ENCODE measurements around the gene CDH12.
"Not testable (repeated sequence)": the region's sequence is repeated elsewhere in the genome, so short reads cannot be mapped to it uniquely, and the experiment has no call there.

The CDH12 gene

GRCh38 chr5:22108545-22108944 is 744.6 kb downstream of the CDH12 start:
- no peak for DNase-seq

- DNase-seq = no peak
Observed at GRCh38 chr5:22102823-22103359, 750.3 kb downstream of the CDH12 start.

- DNase-seq = no peak
Observed at GRCh38 chr5:22088517-22088916, 764.6 kb downstream of the CDH12 start.

GRCh38 chr5:22079566-22079965 is 773.6 kb downstream of the CDH12 start:
- DNase-seq = no peak

- no peak for DNase-seq
Observed at GRCh38 chr5:22079002-22079401, 774.1 kb downstream of the CDH12 start.

DNA sequence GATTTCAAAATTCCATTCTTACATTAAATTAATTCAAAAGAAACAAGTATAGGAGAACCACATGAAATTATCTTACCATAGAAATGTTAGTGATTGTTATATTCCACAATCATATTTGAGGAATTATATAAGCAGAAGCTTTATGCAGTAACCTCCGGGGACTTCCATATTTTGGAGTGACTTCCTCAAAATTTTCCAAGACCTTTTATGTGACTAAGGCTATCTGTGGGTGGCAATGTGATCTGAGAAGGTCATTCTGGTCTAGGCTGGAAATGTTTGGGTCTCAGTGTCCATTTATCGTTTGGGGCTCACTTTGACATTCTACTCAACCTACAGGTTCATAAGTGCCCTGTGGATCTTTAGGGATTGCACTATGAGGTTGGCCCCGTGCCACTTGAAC is 776.6 kb downstream of the CDH12 start:
- DNase-seq = no peak

- DNase-seq = no peak
Observed at GRCh38 chr5:22070186-22070728, 782.9 kb downstream of the CDH12 start.

DNA sequence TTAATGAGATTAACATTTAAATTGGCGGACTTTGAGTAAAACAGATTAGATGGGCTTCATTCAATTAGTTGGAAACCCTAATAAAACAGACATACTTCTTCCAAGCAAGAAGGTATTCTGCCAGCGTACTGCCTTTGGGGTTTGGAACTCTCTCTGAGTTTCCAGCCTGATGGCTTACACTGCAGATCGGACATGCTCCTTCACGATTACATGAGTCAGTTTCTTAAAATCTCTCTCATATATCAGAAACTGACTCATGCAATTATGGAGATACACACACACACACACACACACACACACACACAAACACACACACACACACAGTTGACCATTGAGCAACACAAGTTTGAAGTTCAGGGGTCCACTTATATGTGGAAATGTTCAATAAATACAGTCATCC is 789.4 kb downstream of the CDH12 start:
- no peak for DNase-seq

DNA sequence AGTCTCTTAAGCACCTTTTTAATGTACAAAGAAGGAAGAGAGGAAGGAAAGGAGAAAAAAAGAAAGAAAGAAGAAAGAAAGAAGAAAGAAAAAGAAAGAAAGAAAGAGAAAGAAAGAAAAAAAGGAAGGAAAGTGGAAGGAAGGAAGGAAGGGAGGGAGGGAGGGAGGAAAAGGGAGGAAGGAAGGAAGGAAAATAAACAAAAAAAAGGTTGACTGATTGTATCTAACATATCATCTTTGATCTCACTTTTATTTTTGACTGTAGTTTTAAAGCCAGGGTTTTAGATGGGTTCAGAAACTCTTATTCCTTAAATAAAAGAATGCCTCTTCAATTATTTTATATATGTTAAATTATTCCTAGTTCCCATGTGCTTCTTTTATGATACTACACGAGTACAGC is 794.5 kb downstream of the CDH12 start:
- no peak for DNase-seq

DNA sequence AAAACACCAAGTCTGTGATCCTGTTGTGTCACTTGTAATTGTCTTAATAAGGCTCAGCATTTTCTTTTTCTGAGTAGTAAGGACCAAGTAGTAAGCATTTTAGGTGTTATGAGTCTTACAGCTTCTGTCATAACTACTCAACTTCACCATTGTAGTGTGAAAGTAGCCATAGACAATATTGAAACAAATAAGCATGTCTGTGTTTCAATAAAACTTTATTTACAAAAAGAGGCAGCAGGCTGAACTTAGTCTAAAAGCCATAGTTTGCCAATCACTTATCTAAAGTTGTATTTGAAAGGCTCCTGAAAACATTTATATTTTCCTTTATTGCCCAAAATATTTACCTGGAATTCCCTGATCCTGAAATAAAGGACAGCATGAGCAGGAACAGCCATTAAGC is 796.1 kb downstream of the CDH12 start:
- DNase-seq = no peak

DNA sequence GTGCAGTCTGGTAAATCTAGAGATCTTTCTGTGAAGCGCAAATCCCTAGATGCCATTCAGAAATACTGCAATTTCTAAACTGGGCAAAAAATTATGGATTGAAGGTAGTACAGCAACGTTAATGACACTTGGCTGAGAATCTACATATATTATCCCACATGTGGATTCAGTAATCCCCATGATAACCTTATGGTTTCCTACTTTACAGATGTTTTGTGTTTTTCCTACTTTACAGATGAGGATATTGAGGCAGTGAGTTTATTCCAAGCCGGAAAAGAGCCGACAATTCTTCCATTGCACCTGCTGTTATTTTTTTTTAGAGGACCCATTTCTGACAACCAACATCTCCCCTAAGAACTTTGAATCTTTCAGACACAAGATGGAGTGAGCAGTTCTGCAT is 796.5 kb downstream of the CDH12 start:
- DNase-seq = no peak

- no peak for DNase-seq
Observed at GRCh38 chr5:22053195-22053594, 799.9 kb downstream of the CDH12 start.

DNA sequence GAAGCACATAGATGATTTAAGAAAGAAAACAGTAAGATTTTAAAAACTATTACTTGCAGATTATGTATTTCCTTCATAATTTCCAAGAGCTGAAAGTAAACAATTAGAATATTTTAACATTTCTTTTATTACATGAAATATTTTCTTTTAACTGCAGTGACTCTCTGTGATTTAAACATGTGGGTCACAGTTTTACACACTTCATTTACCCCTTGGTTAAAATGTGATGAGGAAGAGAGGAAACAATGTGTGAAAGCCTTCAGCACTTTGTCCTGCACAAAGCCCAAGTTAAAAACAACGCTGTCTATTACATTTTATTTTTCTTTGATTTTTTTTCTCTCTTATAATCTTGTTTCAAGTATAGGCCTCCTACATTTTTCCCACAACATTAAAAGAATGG is 801.3 kb downstream of the CDH12 start:
- no peak for DNase-seq

DNA sequence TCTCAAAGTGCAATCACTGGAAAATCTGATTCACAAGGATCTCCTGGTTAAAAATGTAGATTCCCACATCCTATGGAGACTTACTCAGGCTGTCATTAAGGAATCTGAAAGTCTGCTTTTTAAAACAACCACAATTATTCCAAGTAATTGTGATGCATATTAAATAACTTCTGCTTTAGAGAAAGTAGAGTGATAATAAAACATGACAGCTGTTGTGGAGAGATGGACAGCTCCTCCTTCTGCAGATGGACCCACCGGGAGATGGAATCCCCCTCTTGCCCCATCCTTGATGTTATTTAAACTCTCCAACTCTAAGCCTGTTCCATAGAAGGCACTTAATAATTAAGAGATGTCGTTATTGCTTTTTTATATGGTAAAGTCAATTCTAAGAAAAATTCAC is 802.2 kb downstream of the CDH12 start:
- no peak for DNase-seq

GRCh38 chr5:22044229-22044628 is 808.9 kb downstream of the CDH12 start:
- DNase-seq = no peak

DNA sequence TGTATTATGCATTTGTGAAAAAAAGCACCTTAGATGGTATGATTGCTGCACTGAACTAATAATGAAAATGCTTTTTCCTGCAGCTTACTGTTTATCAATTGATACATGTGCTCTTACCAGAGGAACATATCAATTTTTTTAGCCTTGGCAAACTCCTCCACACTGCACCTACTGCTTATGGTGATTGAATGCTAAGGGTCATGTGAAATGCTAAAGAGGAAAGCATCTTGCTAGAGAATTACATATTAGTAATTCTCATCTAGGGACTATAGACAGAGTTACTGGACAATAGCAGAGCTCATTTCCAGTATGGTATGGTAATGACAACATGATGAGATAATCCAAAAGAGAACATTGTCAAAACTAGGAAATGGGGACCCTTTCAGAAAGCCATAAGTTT is 817.1 kb downstream of the CDH12 start:
- DNase-seq = no peak

DNA sequence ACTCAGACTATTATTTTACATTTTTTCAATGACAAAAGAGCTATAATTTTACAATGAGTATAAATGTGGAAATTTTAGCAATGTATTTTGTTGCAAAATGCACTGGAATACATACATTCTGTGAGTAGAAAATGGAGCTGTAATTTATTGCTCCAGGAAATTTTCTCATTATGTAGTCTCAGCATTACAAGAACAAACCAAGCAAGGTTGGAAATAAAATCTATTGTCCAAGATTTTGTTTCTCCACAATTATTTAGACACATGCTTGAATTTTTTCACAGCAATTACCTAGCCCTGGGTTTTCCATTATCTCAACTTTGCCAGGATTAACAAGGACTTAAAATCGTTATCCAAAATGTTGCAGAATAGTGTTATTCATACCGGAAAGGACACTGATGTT is 820.1 kb downstream of the CDH12 start:
- DNase-seq = no peak

GRCh38 chr5:22023784-22024183 is 829.4 kb downstream of the CDH12 start:
- no peak for DNase-seq

GRCh38 chr5:22012893-22013292 is 840.3 kb downstream of the CDH12 start:
- not testable (repeated sequence) for DNase-seq

DNA sequence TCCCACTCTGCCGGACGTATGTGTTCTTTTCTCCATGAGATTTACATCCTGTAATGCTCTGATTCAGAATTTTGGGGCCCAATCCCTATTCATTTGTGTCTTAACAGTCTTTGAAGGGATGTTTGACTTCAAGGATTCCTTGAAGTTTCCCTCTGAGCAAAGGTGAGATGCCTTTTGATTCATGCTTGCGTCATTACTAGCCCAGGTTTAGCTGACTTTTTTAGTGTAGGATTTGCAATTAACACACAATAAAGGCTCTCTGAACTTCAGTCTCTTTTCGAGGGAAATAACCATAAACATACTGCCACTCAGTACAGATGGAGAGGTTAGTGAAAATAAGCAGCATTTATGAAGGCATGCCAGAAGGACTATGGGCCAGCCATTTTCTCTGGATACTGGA is 842.3 kb downstream of the CDH12 start:
- not testable (repeated sequence) for DNase-seq

- not testable (repeated sequence) for DNase-seq
Observed at GRCh38 chr5:22001097-22001496, 852.0 kb downstream of the CDH12 start.

GRCh38 chr5:21985799-21986198 is 867.3 kb downstream of the CDH12 start:
- DNase-seq = not testable (repeated sequence)

DNA sequence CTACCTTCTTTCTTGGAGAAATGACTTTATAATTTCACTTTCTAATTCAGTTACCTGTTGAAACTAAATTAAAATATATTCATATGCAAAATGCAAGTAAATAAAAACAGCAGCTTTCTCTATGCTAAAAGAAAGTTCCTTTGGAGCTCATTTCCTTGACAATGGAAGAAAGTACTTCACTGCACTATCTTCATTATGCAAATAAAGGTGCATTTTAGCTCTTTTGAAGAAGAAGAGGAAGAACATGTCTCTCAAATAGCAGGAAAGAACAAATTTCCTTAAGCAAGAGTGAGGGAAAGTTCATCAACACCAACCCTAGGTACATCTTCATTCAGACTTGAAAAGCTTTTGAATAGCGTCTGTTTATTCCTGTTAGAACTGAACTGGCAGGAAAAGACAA is 901.6 kb downstream of the CDH12 start:
- DNase-seq = not testable (repeated sequence)

DNA sequence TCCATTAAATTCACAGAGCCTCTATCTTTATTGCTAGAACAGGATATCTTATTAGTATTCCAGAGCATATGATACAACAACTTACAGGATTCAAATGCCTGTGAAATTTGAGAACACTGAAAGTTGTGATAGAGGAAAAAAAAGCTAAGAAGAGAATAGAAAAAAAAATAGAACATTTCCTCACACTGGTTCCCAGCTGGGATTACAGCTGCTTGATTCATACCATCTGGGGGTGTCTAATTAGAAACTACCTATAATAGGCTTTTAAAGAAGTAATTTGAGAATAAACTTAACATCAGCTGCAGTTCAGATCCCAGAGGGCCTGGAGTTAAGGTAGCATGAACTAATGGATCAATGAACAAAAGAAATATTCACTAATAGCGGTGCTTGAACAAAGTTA is 922.0 kb downstream of the CDH12 start:
- no peak for DNase-seq

- no peak for DNase-seq
Observed at GRCh38 chr5:21919414-21920022, 933.6 kb downstream of the CDH12 start.

Measured in activated gamma-delta T cell treated with Interleukin-2 at 50 U/mL for 16 hours (primary cell).